ENCODE results near the gene NCLN. TPM values are rescaled to one million over a fixed set of nuclear protein-coding genes. Genes with fewer than 3 reads are reported as not detected.

Gene NCLN
- total and polyA plus RNA-seq, 9 of the 15 experiments (the other 6 are each of a cell fraction or from before 2014, with no cell fraction given) = 3.8 to 126 (median 39.6) TPM

DNA sequence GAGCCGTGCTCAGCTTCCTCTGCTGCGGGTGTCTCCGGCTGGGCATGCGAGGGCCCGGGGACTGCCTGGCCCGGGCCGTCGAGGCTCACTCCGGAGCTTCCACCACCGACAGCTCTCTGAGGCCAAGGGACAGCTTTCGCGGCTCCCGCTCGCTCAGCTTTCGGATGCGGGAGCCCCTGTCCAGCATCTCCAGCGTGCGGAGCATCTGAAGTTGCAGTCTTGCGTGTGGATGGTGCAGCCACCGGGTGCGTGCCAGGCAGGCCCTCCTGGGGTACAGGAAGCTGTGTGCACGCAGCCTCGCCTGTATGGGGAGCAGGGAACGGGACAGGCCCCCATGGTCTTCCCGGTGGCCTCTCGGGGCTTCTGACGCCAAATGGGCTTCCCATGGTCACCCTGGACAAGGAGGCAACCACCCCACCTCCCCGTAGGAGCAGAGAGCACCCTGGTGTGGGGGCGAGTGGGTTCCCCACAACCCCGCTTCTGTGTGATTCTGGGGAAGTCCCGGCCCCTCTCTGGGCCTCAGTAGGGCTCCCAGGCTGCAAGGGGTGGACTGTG, 5.9 kb upstream of the NCLN start:
- H2AFZ ChIP-seq (ENCODE audit: low read depth, low read length) = no peak overlapping the region
- H3K9ac ChIP-seq (ENCODE audit: insufficient read depth in 1 of 2, low read depth in 2 of 2, low read length in 2 of 2) = no peak overlapping the region
- DNase-seq (ENCODE audit: extremely low read depth in 1 of 4, low spot score in 3 of 4) = no peak
- H3K4me2 ChIP-seq (ENCODE audit: insufficient read depth, low read length) = no peak overlapping the region
- FAIRE-seq = no peak
- ChIA-PET CTCF (ENCODE audit: low intra/inter-chr PET ratio) (interaction anchor here (0.6 kb wide), 1 partner anchor 214 kb away, joined by 5 read pairs; no protein-coding TSS in a partner anchor), POLR2A (no interaction called here)
- ATAC-seq = no peak
- no peak overlapping the region for H3K4me3 ChIP-seq
- no peaks in the 10 kb centered on the region for H3K9me1 ChIP-seq (ENCODE audit: control insufficient read depth, insufficient read depth, low read length)
- no peaks in the 10 kb centered on the region for H4K20me1 ChIP-seq (replicated peaks; ENCODE audit: control insufficient read depth, insufficient read depth, low read length)
- in situ Hi-C loops (cut with MboI) = no loop called here
- 91% methylated on average over 28 of the region's 31 CpGs for WGBS (ENCODE audit: insufficient coverage, low coverage, missing lambda C conversion rate)
- no peaks in the 10 kb centered on the region for H3K27me3 ChIP-seq (ENCODE audit: control insufficient read depth in 2 of 2, insufficient read depth in 2 of 2, low read length in 2 of 2)
- H3K4me1 ChIP-seq (replicated peaks in 1 of 2; ENCODE audit: control insufficient read depth in 2 of 2, insufficient read depth in 2 of 2, low read length in 2 of 2) = peaks cover 21 to 54% of the 10 kb centered on the region in 2 experiments
- no peaks in the 10 kb centered on the region for H3K79me2 ChIP-seq (ENCODE audit: control insufficient read depth, insufficient read depth, low read length)
- no peaks in the 10 kb centered on the region for H3K36me3 ChIP-seq (ENCODE audit: control insufficient read depth, insufficient read depth, low read length)
- no peak for TF ChIP-seq ZBTB17 (CRISPR knock-in tag; IDR thresholded peaks at IDR 0.05)
- no peak for TF ChIP-seq FOXJ3 (CRISPR knock-in tag; IDR thresholded peaks at IDR 0.05)
- no peak for TF ChIP-seq ZNF408 (CRISPR knock-in tag; IDR thresholded peaks at IDR 0.05; ENCODE audit: low read depth)
- no peak for TF ChIP-seq ZNF507 (tag; conservative IDR thresholded peaks at IDR 0.05)
- TF ChIP-seq TGIF2 (CRISPR knock-in tag; IDR thresholded peaks at IDR 0.05) = no peak
- no peak for TF ChIP-seq RHOXF2B (CRISPR knock-in tag; conservative IDR thresholded peaks at IDR 0.05)
- TF ChIP-seq POLR2B (IDR thresholded peaks at IDR 0.05; ENCODE audit: low read depth, partially characterized antibody) = no peak
- no peak for TF ChIP-seq ZNF217 (CRISPR knock-in tag; IDR thresholded peaks at IDR 0.05)
- TF ChIP-seq XRCC5 (IDR thresholded peaks at IDR 0.05; ENCODE audit: low read depth, low read length) = no peak
- TF ChIP-seq ZNF165 (CRISPR knock-in tag; IDR thresholded peaks at IDR 0.05; ENCODE audit: borderline replicate concordance) = no peak
- no peak for TF ChIP-seq SMAD2 (IDR thresholded peaks at IDR 0.05; ENCODE audit: low read depth, low read length)
- BruUV-seq (replicated peaks) = no TSS peak
- H3K27ac ChIP-seq (ENCODE audit: extremely low read depth, low read depth, low read length) = no peak overlapping the region
- intact Hi-C loops (cut with micrococcal nuclease) = no loop called here
- H3K9me3 ChIP-seq (replicated peaks; ENCODE audit: control insufficient read depth, insufficient read depth, low read depth, low read length) = no peaks in the 10 kb centered on the region
